Ishikawa (cell line): ENCODE results near the gene OSBPL10.

Experiments used
- CEBPB ChIP-seq: IDR thresholded peaks from 2 replicates; pipeline ENCODE4 v1.6.1; 2012
- CREB1 ChIP-seq: IDR thresholded peaks from 2 replicates; pipeline ENCODE4 v1.6.1; 2012; ENCODE audit warnings: low read depth
- EGR1 ChIP-seq: IDR thresholded peaks from 2 replicates; pipeline ENCODE4 v1.6.1; 2012
- EP300 ChIP-seq: IDR thresholded peaks from 2 replicates; pipeline ENCODE4 v1.6.1; 2012; ENCODE audit warnings: borderline replicate concordance
- FOXM1 ChIP-seq: IDR thresholded peaks from 2 replicates; pipeline ENCODE4 v1.6.1; 2012; ENCODE audit warnings: low read depth, borderline replicate concordance
- NFIC ChIP-seq: IDR thresholded peaks from 2 replicates; pipeline ENCODE4 v1.6.1; 2012
- RAD21 ChIP-seq: IDR thresholded peaks from 2 replicates; pipeline ENCODE4 v1.6.1; 2012; ENCODE audit warnings: low read depth
- TAF1 ChIP-seq: IDR thresholded peaks from 2 replicates; pipeline ENCODE4 v1.6.1; 2012; ENCODE audit warnings: low read depth, mild to moderate bottlenecking
- TCF12 ChIP-seq: IDR thresholded peaks from 2 replicates; pipeline ENCODE4 v1.6.1; 2012; ENCODE audit warnings: low read depth
- TEAD4 ChIP-seq: IDR thresholded peaks from 2 replicates; pipeline ENCODE4 v1.6.1; 2012
- YY1 ChIP-seq: IDR thresholded peaks from 2 replicates; pipeline ENCODE4 v1.6.1; 2012; ENCODE audit warnings: low read depth
- ZBTB7A ChIP-seq: IDR thresholded peaks from 2 replicates; pipeline ENCODE4 v1.6.1; 2012; ENCODE audit warnings: low read depth
- TF ChIP-seq, protein P1 (sequence below): IDR thresholded peaks from 2 replicates; pipeline ENCODE4 v1.6.1; 2012
- TF ChIP-seq, protein P2 (sequence below): IDR thresholded peaks from 2 replicates; pipeline ENCODE4 v1.6.1; 2012; ENCODE audit warnings: low read depth, mild to moderate bottlenecking
- TF ChIP-seq, protein P3 (sequence below): IDR thresholded peaks from 2 replicates; pipeline ENCODE4 v1.6.1; 2012

OSBPL10 gene

DNA sequence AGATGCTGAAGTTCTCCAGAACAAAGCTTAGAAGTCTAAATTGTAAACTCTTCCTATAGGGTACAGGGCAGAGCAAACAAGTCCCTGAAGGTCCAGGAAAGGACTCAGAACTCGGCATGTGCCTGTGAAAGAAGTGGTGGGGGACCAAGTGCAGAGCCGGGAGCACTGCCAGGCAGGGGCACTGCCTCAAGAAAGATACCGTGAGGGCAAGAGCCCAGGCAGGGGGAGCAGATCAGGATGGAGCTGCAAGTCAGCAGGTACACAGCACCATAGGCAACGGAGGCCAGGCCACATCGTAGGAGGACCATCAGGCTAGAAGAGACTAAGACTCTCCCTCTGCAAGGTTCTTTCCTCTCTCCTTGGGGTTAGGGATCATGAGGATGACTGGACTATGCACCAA, 191.6 kb downstream of the OSBPL10 start:
- no peak for TF ChIP-seq CREB1
- TF ChIP-seq CEBPB, result no peak
- TF ChIP-seq, protein P1, sequence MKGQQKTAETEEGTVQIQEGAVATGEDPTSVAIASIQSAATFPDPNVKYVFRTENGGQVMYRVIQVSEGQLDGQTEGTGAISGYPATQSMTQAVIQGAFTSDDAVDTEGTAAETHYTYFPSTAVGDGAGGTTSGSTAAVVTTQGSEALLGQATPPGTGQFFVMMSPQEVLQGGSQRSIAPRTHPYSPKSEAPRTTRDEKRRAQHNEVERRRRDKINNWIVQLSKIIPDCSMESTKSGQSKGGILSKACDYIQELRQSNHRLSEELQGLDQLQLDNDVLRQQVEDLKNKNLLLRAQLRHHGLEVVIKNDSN, result no peak
- no peak for TF ChIP-seq NFIC

DNA sequence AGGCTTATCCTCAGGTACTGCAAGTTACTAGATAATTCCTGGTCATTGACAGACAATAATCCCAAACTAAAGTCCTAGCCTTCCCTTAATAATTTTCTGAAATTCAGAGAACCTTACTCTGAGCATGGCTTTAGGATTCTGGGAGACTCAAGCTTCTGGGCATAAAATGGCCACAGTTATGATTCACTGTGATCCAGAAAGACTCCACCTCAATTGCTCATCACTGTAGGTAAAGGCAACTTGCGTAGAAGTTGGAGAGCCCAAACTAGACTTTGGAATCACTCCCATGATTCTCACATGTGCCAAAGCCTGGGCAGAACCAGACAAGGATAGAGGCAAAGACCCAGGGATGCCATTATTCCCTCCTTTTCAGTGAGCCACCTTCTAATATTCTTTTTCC, 195.3 kb downstream of the OSBPL10 start:
- TF ChIP-seq, protein P2, sequence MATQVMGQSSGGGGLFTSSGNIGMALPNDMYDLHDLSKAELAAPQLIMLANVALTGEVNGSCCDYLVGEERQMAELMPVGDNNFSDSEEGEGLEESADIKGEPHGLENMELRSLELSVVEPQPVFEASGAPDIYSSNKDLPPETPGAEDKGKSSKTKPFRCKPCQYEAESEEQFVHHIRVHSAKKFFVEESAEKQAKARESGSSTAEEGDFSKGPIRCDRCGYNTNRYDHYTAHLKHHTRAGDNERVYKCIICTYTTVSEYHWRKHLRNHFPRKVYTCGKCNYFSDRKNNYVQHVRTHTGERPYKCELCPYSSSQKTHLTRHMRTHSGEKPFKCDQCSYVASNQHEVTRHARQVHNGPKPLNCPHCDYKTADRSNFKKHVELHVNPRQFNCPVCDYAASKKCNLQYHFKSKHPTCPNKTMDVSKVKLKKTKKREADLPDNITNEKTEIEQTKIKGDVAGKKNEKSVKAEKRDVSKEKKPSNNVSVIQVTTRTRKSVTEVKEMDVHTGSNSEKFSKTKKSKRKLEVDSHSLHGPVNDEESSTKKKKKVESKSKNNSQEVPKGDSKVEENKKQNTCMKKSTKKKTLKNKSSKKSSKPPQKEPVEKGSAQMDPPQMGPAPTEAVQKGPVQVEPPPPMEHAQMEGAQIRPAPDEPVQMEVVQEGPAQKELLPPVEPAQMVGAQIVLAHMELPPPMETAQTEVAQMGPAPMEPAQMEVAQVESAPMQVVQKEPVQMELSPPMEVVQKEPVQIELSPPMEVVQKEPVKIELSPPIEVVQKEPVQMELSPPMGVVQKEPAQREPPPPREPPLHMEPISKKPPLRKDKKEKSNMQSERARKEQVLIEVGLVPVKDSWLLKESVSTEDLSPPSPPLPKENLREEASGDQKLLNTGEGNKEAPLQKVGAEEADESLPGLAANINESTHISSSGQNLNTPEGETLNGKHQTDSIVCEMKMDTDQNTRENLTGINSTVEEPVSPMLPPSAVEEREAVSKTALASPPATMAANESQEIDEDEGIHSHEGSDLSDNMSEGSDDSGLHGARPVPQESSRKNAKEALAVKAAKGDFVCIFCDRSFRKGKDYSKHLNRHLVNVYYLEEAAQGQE, result no peak
- TF ChIP-seq YY1 (no peak), NFIC (no peak), EGR1 (no peak), EP300 (no peak), FOXM1 (no peak), ZBTB7A (no peak), TAF1 (no peak), CREB1 (no peak), RAD21 (no peak), TEAD4 (no peak), TCF12 (no peak)
- TF ChIP-seq, protein P3, sequence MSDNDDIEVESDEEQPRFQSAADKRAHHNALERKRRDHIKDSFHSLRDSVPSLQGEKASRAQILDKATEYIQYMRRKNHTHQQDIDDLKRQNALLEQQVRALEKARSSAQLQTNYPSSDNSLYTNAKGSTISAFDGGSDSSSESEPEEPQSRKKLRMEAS, result no peak
- TF ChIP-seq, protein P1, result no peak

DNA sequence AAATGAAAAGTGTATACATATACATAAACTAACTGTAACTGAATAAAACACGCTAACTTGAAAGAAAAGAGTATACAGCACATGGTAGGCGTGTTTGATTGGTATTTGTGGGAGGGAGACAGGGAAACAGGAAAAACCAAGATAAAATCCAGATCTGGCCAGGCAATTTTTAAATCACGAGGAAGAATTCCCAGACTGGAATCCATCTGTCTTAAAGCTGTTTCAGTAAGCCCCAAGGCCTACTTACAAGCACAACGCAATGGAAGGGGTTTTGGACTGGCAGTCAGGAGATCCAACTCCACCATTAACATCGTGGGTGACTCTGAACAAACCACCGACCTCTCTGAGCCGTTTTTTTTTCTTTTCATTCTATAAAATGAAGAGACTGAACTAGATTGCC, 195.8 kb downstream of the OSBPL10 start:
- TF ChIP-seq, protein P3, result no peak
- TF ChIP-seq TCF12, result no peak
- TF ChIP-seq, protein P2, result no peak
- TF ChIP-seq RAD21, result no peak
- no peak for TF ChIP-seq FOXM1
- TF ChIP-seq NFIC, result no peak
- TF ChIP-seq CEBPB, result no peak
- TF ChIP-seq CREB1, result no peak
- no peak for TF ChIP-seq ZBTB7A
- TF ChIP-seq EGR1, result no peak

DNA sequence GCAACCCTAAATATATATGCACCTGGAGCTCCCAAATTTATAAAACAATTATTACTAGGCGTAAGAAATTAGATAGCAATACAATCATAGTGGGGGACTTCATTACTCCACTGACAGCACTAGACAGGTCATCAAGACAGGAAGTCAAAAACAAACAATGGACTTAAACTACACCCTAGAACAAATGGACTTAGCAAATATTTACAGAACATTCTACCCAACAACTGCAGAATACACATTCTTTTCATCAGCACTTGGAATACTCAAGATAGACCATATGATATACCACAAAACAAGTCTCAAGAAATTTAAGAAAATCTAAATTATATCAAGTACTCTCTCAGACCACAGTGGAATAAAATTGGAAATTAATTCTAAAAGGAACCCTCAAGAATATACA, 201.5 kb downstream of the OSBPL10 start:
- TF ChIP-seq EGR1 (no peak), CREB1 (no peak), TCF12 (no peak), FOXM1 (no peak), YY1 (no peak), RAD21 (no peak), TAF1 (no peak), ZBTB7A (no peak), EP300 (no peak), TEAD4 (no peak), CEBPB (no peak)
- TF ChIP-seq, protein P3, result no peak
- TF ChIP-seq, protein P1, result no peak

DNA sequence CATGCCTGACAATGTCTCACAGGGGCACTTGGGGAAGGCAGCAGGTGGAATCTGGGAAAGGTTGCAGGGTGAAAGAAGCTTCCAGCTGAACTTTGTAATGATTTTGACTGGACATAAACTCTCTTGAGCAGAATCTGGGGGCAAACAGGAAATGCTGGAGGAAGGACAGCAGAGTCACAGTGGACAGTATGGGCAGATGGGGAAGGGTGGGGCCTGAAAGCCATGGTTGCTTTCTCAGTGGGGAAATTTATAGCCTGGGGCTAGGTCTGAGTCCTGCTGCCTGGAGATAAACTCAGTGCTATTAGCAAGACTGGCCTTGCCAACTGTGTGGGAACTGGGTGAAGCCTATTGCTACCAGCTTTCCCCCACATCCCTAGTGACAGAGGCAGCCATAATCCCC, 203.2 kb downstream of the OSBPL10 start:
- TF ChIP-seq CEBPB, result no peak
- TF ChIP-seq, protein P1, result no peak
- TF ChIP-seq, protein P2, result no peak
- TF ChIP-seq RAD21, result no peak
- TF ChIP-seq EGR1, result no peak
- TF ChIP-seq, protein P3, result no peak
- no peak for TF ChIP-seq NFIC
- no peak for TF ChIP-seq YY1
- no peak for TF ChIP-seq TCF12
- no peak for TF ChIP-seq ZBTB7A
- TF ChIP-seq CREB1, result no peak
- no peak for TF ChIP-seq TEAD4
- no peak for TF ChIP-seq TAF1
- no peak for TF ChIP-seq FOXM1
- TF ChIP-seq EP300, result no peak
